Measurements from ENCODE around the gene IQCH.

The IQCH gene

GRCh38 chr15:67515557-67515956, 261.0 kb downstream of the IQCH start:
- no peaks in the 10 kb centered on the region for H3K27me3 ChIP-seq (ENCODE audit: control insufficient read depth, insufficient read depth, low read length)
- no peaks in the 10 kb centered on the region for H3K4me1 ChIP-seq (ENCODE audit: control insufficient read depth, insufficient read depth, low read length)
- no peak overlapping the region for H3K9ac ChIP-seq (ENCODE audit: low read depth, low read length)
- H3K4me3 ChIP-seq (ENCODE audit: low read depth, low read length) = no peak overlapping the region
- no peaks in the 10 kb centered on the region for H3K9me3 ChIP-seq (ENCODE audit: control insufficient read depth, insufficient read depth, low read length)
- H3K36me3 ChIP-seq (ENCODE audit: control insufficient read depth, insufficient read depth, low read length) = no peaks in the 10 kb centered on the region

GRCh38 chr15:67520321-67521028, 265.9 kb downstream of the IQCH start:
- H3K36me3 ChIP-seq (ENCODE audit: control insufficient read depth, insufficient read depth, low read length) = no peaks in the 10 kb centered on the region
- H3K4me1 ChIP-seq (ENCODE audit: control insufficient read depth, insufficient read depth, low read length) = peaks cover 7% of the 10 kb centered on the region
- no peaks in the 10 kb centered on the region for H3K9me3 ChIP-seq (ENCODE audit: control insufficient read depth, insufficient read depth, low read length)
- H3K4me3 ChIP-seq (ENCODE audit: low read depth, low read length) = peak overlapping the region; percentile 82
- peak overlapping the region; percentile 9 for H3K9ac ChIP-seq (ENCODE audit: low read depth, low read length)
- H3K27me3 ChIP-seq (ENCODE audit: control insufficient read depth, insufficient read depth, low read length) = no peaks in the 10 kb centered on the region

DNA sequence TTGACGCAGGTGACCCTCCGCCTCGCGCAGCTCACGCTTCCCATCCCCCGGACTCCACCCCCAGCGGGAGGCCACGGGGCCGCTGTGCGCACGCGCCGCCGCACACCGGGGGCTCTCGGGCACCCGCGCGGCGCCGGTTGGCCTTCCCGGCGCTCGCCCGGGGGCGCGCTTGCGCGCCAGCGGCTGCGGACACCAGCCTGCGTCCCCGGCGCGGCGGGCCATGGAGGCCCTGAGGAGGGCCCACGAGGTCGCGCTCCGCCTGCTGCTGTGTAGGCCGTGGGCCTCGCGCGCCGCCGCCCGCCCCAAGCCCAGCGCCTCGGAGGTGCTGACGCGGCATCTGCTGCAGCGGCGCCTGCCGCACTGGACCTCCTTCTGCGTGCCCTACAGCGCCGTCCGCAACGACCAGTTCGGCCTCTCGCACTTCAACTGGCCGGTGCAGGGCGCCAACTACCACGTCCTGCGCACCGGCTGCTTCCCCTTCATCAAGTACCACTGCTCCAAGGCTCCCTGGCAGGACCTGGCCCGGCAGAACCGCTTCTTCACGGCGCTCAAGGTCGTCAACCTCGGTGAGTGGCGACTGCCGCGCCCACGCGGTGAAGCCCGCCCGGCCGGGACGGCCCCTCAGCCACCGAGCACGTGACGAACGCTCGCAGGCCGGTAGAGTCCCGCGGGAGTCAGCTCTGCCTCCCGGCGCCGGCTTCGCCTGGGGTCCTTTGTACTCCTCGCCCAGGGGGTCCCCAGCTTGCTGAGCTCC, 266.6 kb downstream of the IQCH start, which contains the start of gene C15orf61:
Gene C15orf61 (plus strand): TSS at position 103 of the 754 bp plus-strand sequence. CDS start 118 bp downstream, at position 221.
- H3K9ac ChIP-seq (ENCODE audit: low read depth, low read length) = peak within 1 kb of the TSS; percentile 89
- H3K9me3 ChIP-seq (ENCODE audit: control insufficient read depth, insufficient read depth, low read length) = no peaks in the 10 kb centered on the region
- H3K4me3 ChIP-seq (ENCODE audit: low read depth, low read length) = peak within 1 kb of the TSS; percentile 82
- H3K27me3 ChIP-seq (ENCODE audit: control insufficient read depth, insufficient read depth, low read length) = no peaks in the 10 kb centered on the region
- H3K4me1 ChIP-seq (ENCODE audit: control insufficient read depth, insufficient read depth, low read length) = peaks cover 7% of the 10 kb centered on the region
- no peaks in the 10 kb centered on the region for H3K36me3 ChIP-seq (ENCODE audit: control insufficient read depth, insufficient read depth, low read length)

- H3K4me1 ChIP-seq (ENCODE audit: control insufficient read depth, insufficient read depth, low read length) = peaks cover 7% of the 10 kb centered on the region
Measured at GRCh38 chr15:67521783-67522568, 267.4 kb downstream of the IQCH start.

GRCh38 chr15:67523330-67523729, 268.7 kb downstream of the IQCH start:
- no peak overlapping the region for H3K4me3 ChIP-seq (ENCODE audit: low read depth, low read length)
- H3K9ac ChIP-seq (ENCODE audit: low read depth, low read length) = no peak overlapping the region
- H3K9me3 ChIP-seq (ENCODE audit: control insufficient read depth, insufficient read depth, low read length) = no peaks in the 10 kb centered on the region
- H3K27me3 ChIP-seq (ENCODE audit: control insufficient read depth, insufficient read depth, low read length) = no peaks in the 10 kb centered on the region
- peaks cover 7% of the 10 kb centered on the region for H3K4me1 ChIP-seq (ENCODE audit: control insufficient read depth, insufficient read depth, low read length)
- no peaks in the 10 kb centered on the region for H3K36me3 ChIP-seq (ENCODE audit: control insufficient read depth, insufficient read depth, low read length)

More at GRCh38 chr15:67521783-67522568, 267.4 kb downstream of the IQCH start:
- Histone ChIP-seq H3K36me3 (ENCODE audit: control insufficient read depth, insufficient read depth, low read length) (no peaks in the 10 kb centered on the region), H3K9me3 (ENCODE audit: control insufficient read depth, insufficient read depth, low read length) (no peaks in the 10 kb centered on the region), H3K4me3 (ENCODE audit: low read depth, low read length) (peak overlapping the region; percentile 82), H3K9ac (ENCODE audit: low read depth, low read length) (no peak overlapping the region), H3K27me3 (ENCODE audit: control insufficient read depth, insufficient read depth, low read length) (no peaks in the 10 kb centered on the region)

DNA sequence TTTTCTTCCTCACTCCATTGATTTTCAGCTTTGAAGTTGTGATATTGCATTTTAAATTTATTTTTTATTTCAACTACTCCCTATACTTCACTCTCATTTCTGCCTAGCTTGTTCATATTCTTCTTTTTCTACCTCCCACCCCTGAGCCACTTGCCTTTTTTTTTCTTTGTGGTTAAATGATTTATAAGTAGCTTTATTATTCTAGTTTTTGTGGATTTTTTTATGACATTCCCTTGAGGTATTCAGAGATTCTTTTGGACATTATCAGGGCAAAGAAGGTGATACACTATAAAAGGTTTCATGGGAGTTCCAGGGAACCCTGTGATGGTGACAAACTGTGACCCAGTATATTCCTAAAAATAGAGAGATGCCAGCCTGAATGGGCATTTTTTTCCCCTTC, 269.6 kb downstream of the IQCH start:
- H3K36me3 ChIP-seq (ENCODE audit: control insufficient read depth, insufficient read depth, low read length) = no peaks in the 10 kb centered on the region
- H3K27me3 ChIP-seq (ENCODE audit: control insufficient read depth, insufficient read depth, low read length) = no peaks in the 10 kb centered on the region
- H3K9ac ChIP-seq (ENCODE audit: low read depth, low read length) = no peak overlapping the region
- no peak overlapping the region for H3K4me3 ChIP-seq (ENCODE audit: low read depth, low read length)
- H3K4me1 ChIP-seq (ENCODE audit: control insufficient read depth, insufficient read depth, low read length) = peaks cover 7% of the 10 kb centered on the region
- no peaks in the 10 kb centered on the region for H3K9me3 ChIP-seq (ENCODE audit: control insufficient read depth, insufficient read depth, low read length)

DNA sequence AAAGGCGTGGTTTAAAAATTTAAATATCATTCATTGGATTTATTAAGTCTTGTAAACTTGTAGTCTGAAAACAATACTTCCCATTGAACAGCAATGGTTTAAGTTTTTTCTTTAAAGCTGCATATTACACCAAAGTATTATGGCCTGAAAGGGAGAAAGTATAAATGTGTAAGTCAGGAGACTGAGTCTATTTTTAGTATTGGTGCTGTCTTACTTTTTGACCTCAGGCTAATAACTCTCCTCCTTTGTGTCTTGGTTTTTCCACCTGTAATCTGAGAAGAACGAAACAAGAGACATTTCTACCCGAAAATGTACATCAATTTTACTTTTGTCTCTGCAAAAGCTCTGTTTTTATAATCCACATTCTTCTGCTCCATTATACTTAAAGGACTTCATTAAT, 273.9 kb downstream of the IQCH start:
- no peaks in the 10 kb centered on the region for H3K9me3 ChIP-seq (ENCODE audit: control insufficient read depth, insufficient read depth, low read length)
- H3K4me3 ChIP-seq (ENCODE audit: low read depth, low read length) = no peak overlapping the region
- no peaks in the 10 kb centered on the region for H3K27me3 ChIP-seq (ENCODE audit: control insufficient read depth, insufficient read depth, low read length)
- peaks cover 3% of the 10 kb centered on the region for H3K36me3 ChIP-seq (ENCODE audit: control insufficient read depth, insufficient read depth, low read length)
- H3K9ac ChIP-seq (ENCODE audit: low read depth, low read length) = no peak overlapping the region
- no peaks in the 10 kb centered on the region for H3K4me1 ChIP-seq (ENCODE audit: control insufficient read depth, insufficient read depth, low read length)

DNA sequence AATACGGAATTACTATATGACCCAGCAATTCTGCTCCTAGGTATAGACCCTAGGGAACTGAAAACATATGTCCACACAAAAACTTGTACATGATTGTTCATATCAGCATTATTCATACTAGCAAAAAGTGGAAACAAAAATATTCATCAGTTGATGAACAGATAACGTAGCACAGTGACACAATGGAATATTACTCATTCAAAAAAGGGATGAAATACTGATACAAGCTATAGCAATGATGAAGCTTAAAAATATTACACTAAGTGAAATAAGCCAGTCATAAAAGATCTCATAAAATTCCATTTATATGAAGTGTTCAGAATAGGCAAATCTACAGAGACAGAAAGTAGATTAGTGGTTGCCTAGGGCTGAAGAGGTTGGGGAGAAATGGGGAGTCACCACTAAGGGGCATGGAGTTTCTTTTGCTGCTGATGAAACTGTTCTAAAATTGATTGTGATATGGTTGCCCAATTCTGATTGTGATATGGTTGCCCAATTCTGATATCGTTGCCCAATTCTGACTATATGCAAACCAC, 276.9 kb downstream of the IQCH start:
- no peak overlapping the region for H3K4me3 ChIP-seq (ENCODE audit: low read depth, low read length)
- peaks cover 3% of the 10 kb centered on the region for H3K36me3 ChIP-seq (ENCODE audit: control insufficient read depth, insufficient read depth, low read length)
- H3K9ac ChIP-seq (ENCODE audit: low read depth, low read length) = no peak overlapping the region
- no peaks in the 10 kb centered on the region for H3K27me3 ChIP-seq (ENCODE audit: control insufficient read depth, insufficient read depth, low read length)
- no peaks in the 10 kb centered on the region for H3K4me1 ChIP-seq (ENCODE audit: control insufficient read depth, insufficient read depth, low read length)
- H3K9me3 ChIP-seq (ENCODE audit: control insufficient read depth, insufficient read depth, low read length) = no peaks in the 10 kb centered on the region

GRCh38 chr15:67533873-67534272, 279.3 kb downstream of the IQCH start:
- Histone ChIP-seq H3K4me3 (ENCODE audit: low read depth, low read length) (no peak overlapping the region), H3K9me3 (ENCODE audit: control insufficient read depth, insufficient read depth, low read length) (no peaks in the 10 kb centered on the region), H3K36me3 (ENCODE audit: control insufficient read depth, insufficient read depth, low read length) (peaks cover 3% of the 10 kb centered on the region), H3K9ac (ENCODE audit: low read depth, low read length) (no peak overlapping the region), H3K4me1 (ENCODE audit: control insufficient read depth, insufficient read depth, low read length) (no peaks in the 10 kb centered on the region), H3K27me3 (ENCODE audit: control insufficient read depth, insufficient read depth, low read length) (no peaks in the 10 kb centered on the region)

- Histone ChIP-seq H3K27me3 (ENCODE audit: control insufficient read depth, insufficient read depth, low read length) (no peaks in the 10 kb centered on the region), H3K9me3 (ENCODE audit: control insufficient read depth, insufficient read depth, low read length) (no peaks in the 10 kb centered on the region), H3K9ac (ENCODE audit: low read depth, low read length) (no peak overlapping the region), H3K4me1 (ENCODE audit: control insufficient read depth, insufficient read depth, low read length) (no peaks in the 10 kb centered on the region), H3K4me3 (ENCODE audit: low read depth, low read length) (no peak overlapping the region), H3K36me3 (ENCODE audit: control insufficient read depth, insufficient read depth, low read length) (peaks cover 3% of the 10 kb centered on the region)
Measured at GRCh38 chr15:67534360-67534759, 279.8 kb downstream of the IQCH start.

- Histone ChIP-seq H3K36me3 (ENCODE audit: control insufficient read depth, insufficient read depth, low read length) (no peaks in the 10 kb centered on the region), H3K9ac (ENCODE audit: low read depth, low read length) (no peak overlapping the region), H3K27me3 (ENCODE audit: control insufficient read depth, insufficient read depth, low read length) (no peaks in the 10 kb centered on the region), H3K9me3 (ENCODE audit: control insufficient read depth, insufficient read depth, low read length) (no peaks in the 10 kb centered on the region), H3K4me3 (ENCODE audit: low read depth, low read length) (no peak overlapping the region), H3K4me1 (ENCODE audit: control insufficient read depth, insufficient read depth, low read length) (no peaks in the 10 kb centered on the region)
Measured at GRCh38 chr15:67537771-67538170, 283.2 kb downstream of the IQCH start.

Measured in iPS-15b (cell line).